ENCODE measurements around the gene GTPBP2. TPM values are rescaled to one million over a fixed set of nuclear protein-coding genes. Genes with fewer than 3 reads are reported as not detected.
"Not testable (repeated sequence)": the region's sequence is repeated elsewhere in the genome, so short reads cannot be mapped to it uniquely, and the experiment has no call there.

Gene GTPBP2
- total RNA-seq, 2 donors from 2014 or later = 85.4 to 116 TPM

- Mint-ChIP-seq H3K4me3 (no peak overlapping the region), H3K9me3 (no peaks in the 10 kb centered on the region), H3K36me3 (peaks cover 31% of the 10 kb centered on the region), H3K4me1 (ENCODE audit: low read depth in 2 of 2) (peaks cover 9% of the 10 kb centered on the region in 2 donors), H3K27me3 (no peaks in the 10 kb centered on the region), H3K27ac (no peak overlapping the region)
- DNase-seq (ENCODE audit: low spot score) (no peak), ATAC-seq (no peak)
Measured at GRCh38 chr6:43606019-43606418, 23.0 kb downstream of the GTPBP2 start.

- Mint-ChIP-seq H3K9me3 (no peaks in the 10 kb centered on the region), H3K36me3 (peaks cover 32% of the 10 kb centered on the region)
- no peak for ATAC-seq
Measured at GRCh38 chr6:43604174-43604573, 24.9 kb downstream of the GTPBP2 start.

GRCh38 chr6:43600595-43600994 is 28.5 kb downstream of the GTPBP2 start:
- DNase-seq (ENCODE audit: low spot score) (no peak), ATAC-seq (no peak)
- Mint-ChIP-seq H3K27ac (no peak overlapping the region), H3K4me3 (no peak overlapping the region), H3K27me3 (no peaks in the 10 kb centered on the region), H3K9me3 (no peaks in the 10 kb centered on the region), H3K36me3 (peaks cover 20% of the 10 kb centered on the region), H3K4me1 (ENCODE audit: low read depth in 2 of 2) (no peaks in the 10 kb centered on the region)

More at GRCh38 chr6:43604174-43604573, 24.9 kb downstream of the GTPBP2 start:
- H3K27me3 Mint-ChIP-seq = no peaks in the 10 kb centered on the region
- no peak overlapping the region for H3K27ac Mint-ChIP-seq
- peaks cover 4 to 9% of the 10 kb centered on the region in 2 donors for H3K4me1 Mint-ChIP-seq (ENCODE audit: low read depth in 2 of 2)
- H3K4me3 Mint-ChIP-seq = no peak overlapping the region
- DNase-seq (ENCODE audit: low spot score) = no peak

GRCh38 chr6:43593938-43594337 is 35.1 kb downstream of the GTPBP2 start:
- Mint-ChIP-seq H3K27me3 (no peaks in the 10 kb centered on the region), H3K4me3 (no peak overlapping the region), H3K36me3 (no peaks in the 10 kb centered on the region), H3K27ac (no peak overlapping the region), H3K4me1 (ENCODE audit: low read depth in 2 of 2) (no peaks in the 10 kb centered on the region), H3K9me3 (no peaks in the 10 kb centered on the region)
- ATAC-seq = no peak
- no peak for DNase-seq (ENCODE audit: low spot score)

GRCh38 chr6:43589564-43589963 is 39.5 kb downstream of the GTPBP2 start:
- not testable (repeated sequence) for H3K36me3 Mint-ChIP-seq; ATAC-seq; H3K9me3 Mint-ChIP-seq; H3K27ac Mint-ChIP-seq; H3K4me3 Mint-ChIP-seq; H3K4me1 Mint-ChIP-seq (ENCODE audit: low read depth in 2 of 2); DNase-seq (ENCODE audit: low spot score); H3K27me3 Mint-ChIP-seq

- ATAC-seq = no peak
- Mint-ChIP-seq H3K27ac (no peak overlapping the region), H3K9me3 (no peaks in the 10 kb centered on the region), H3K4me3 (no peak overlapping the region), H3K4me1 (ENCODE audit: low read depth in 2 of 2) (peaks cover 11 to 13% of the 10 kb centered on the region in 2 donors), H3K36me3 (peaks cover 17% of the 10 kb centered on the region), H3K27me3 (no peaks in the 10 kb centered on the region)
- no peak for DNase-seq (ENCODE audit: low spot score)
Measured at GRCh38 chr6:43588194-43588593, 40.9 kb downstream of the GTPBP2 start.

- Mint-ChIP-seq H3K27me3 (no peaks in the 10 kb centered on the region), H3K27ac (peak overlapping the region; percentile 68 to 74), H3K36me3 (peaks cover 17% of the 10 kb centered on the region), H3K9me3 (no peaks in the 10 kb centered on the region), H3K4me3 (peak overlapping the region; percentile 49), H3K4me1 (ENCODE audit: low read depth in 2 of 2) (peaks cover 11 to 13% of the 10 kb centered on the region in 2 donors)
- peak in 1 of 2 donors; percentile 77 for ATAC-seq
- DNase-seq (ENCODE audit: low spot score) = no peak
Measured at GRCh38 chr6:43584892-43585570, 44.0 kb downstream of the GTPBP2 start.

GRCh38 chr6:43582911-43583310 is 46.2 kb downstream of the GTPBP2 start:
- DNase-seq (ENCODE audit: low spot score) (no peak), ATAC-seq (no peak)
- Mint-ChIP-seq H3K27me3 (no peaks in the 10 kb centered on the region), H3K9me3 (no peaks in the 10 kb centered on the region), H3K4me1 (ENCODE audit: low read depth in 2 of 2) (peaks cover 22 to 26% of the 10 kb centered on the region in 2 donors), H3K4me3 (no peak overlapping the region), H3K36me3 (peaks cover 12% of the 10 kb centered on the region), H3K27ac (no peak overlapping the region)

- Mint-ChIP-seq H3K4me3 (peak overlapping the region; percentile 30), H3K27ac (peak overlapping the region in 1 of 2 donors; percentile 19), H3K4me1 (ENCODE audit: low read depth in 2 of 2) (peaks cover 24 to 31% of the 10 kb centered on the region in 2 donors), H3K27me3 (no peaks in the 10 kb centered on the region), H3K36me3 (peaks cover 19% of the 10 kb centered on the region), H3K9me3 (no peaks in the 10 kb centered on the region)
- DNase-seq (ENCODE audit: low spot score) (no peak), ATAC-seq (no peak)
Measured at GRCh38 chr6:43579171-43579570, 49.9 kb downstream of the GTPBP2 start.

- no peaks in the 10 kb centered on the region for H3K27me3 Mint-ChIP-seq
- no peaks in the 10 kb centered on the region for H3K9me3 Mint-ChIP-seq
- H3K27ac Mint-ChIP-seq = peak overlapping the region in 1 of 2 donors; percentile 19
- peaks cover 24 to 30% of the 10 kb centered on the region in 2 donors for H3K4me1 Mint-ChIP-seq (ENCODE audit: low read depth in 2 of 2)
- DNase-seq (ENCODE audit: low spot score) (no peak), ATAC-seq (no peak)
- peaks cover 18% of the 10 kb centered on the region for H3K36me3 Mint-ChIP-seq
- peak overlapping the region; percentile 30 for H3K4me3 Mint-ChIP-seq
Measured at GRCh38 chr6:43578748-43579147, 50.3 kb downstream of the GTPBP2 start.

GRCh38 chr6:43575772-43576551 is 53.1 kb downstream of the GTPBP2 start, which contains the start of the genes POLH and XPO5:
TSS of gene POLH (plus strand) at chr6:43576185. CDS start at chr6:43582320, 6,135 bp downstream.
TSS of gene XPO5 (minus strand) at chr6:43576038. CDS start at chr6:43575864, 174 bp downstream.
- H3K9me3 Mint-ChIP-seq = no peaks in the 10 kb centered on the region
- peak; percentile 97 to 98 for ATAC-seq
- peaks cover 31 to 40% of the 10 kb centered on the region in 2 donors for H3K4me1 Mint-ChIP-seq (ENCODE audit: low read depth in 2 of 2)
- H3K36me3 Mint-ChIP-seq = peaks cover 25% of the 10 kb centered on the region
- H3K27ac Mint-ChIP-seq = peak within 1 kb of the TSS; percentile 84 to 86
- DNase-seq (ENCODE audit: low spot score) = peak; percentile 93
- H3K27me3 Mint-ChIP-seq = no peaks in the 10 kb centered on the region
- peak within 1 kb of the TSS; percentile 96 for H3K4me3 Mint-ChIP-seq

GRCh38 chr6:43575105-43575771 is 53.8 kb downstream of the GTPBP2 start:
- Mint-ChIP-seq H3K4me3 (peak overlapping the region; percentile 96), H3K4me1 (ENCODE audit: low read depth in 2 of 2) (peaks cover 31 to 43% of the 10 kb centered on the region in 2 donors), H3K36me3 (peaks cover 30% of the 10 kb centered on the region), H3K27me3 (no peaks in the 10 kb centered on the region), H3K9me3 (no peaks in the 10 kb centered on the region), H3K27ac (peak overlapping the region; percentile 84 to 86)
- peak in 1 of 2 donors; percentile 66 for ATAC-seq
- peak; percentile 77 for DNase-seq (ENCODE audit: low spot score)

- Mint-ChIP-seq H3K27ac (peak overlapping the region in 1 of 2 donors; percentile 87), H3K4me3 (peak overlapping the region; percentile 32), H3K27me3 (no peaks in the 10 kb centered on the region), H3K4me1 (ENCODE audit: low read depth in 2 of 2) (peaks cover 15 to 24% of the 10 kb centered on the region in 2 donors), H3K36me3 (peaks cover 26% of the 10 kb centered on the region), H3K9me3 (no peaks in the 10 kb centered on the region)
- DNase-seq (ENCODE audit: low spot score) = no peak
- no peak for ATAC-seq
Measured at GRCh38 chr6:43572015-43572414, 57.0 kb downstream of the GTPBP2 start.
